HG03025 (cell line): Measurements from ENCODE around the gene UBXN6.
A peak's percentile ranks its signal among the peaks of the same experiment; 100 is the strongest.

Experiments used
- ATAC-seq: cut with Tn5 transposase; IDR thresholded peaks from one replicate; pipeline ENCODE4 v1.9.1; 2021; ENCODE audit warnings: mild to moderate bottlenecking, moderate library complexity; ENCODE audit not compliant: unreplicated experiment, low FRiP score

UBXN6 gene, protein sequence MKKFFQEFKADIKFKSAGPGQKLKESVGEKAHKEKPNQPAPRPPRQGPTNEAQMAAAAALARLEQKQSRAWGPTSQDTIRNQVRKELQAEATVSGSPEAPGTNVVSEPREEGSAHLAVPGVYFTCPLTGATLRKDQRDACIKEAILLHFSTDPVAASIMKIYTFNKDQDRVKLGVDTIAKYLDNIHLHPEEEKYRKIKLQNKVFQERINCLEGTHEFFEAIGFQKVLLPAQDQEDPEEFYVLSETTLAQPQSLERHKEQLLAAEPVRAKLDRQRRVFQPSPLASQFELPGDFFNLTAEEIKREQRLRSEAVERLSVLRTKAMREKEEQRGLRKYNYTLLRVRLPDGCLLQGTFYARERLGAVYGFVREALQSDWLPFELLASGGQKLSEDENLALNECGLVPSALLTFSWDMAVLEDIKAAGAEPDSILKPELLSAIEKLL

DNA sequence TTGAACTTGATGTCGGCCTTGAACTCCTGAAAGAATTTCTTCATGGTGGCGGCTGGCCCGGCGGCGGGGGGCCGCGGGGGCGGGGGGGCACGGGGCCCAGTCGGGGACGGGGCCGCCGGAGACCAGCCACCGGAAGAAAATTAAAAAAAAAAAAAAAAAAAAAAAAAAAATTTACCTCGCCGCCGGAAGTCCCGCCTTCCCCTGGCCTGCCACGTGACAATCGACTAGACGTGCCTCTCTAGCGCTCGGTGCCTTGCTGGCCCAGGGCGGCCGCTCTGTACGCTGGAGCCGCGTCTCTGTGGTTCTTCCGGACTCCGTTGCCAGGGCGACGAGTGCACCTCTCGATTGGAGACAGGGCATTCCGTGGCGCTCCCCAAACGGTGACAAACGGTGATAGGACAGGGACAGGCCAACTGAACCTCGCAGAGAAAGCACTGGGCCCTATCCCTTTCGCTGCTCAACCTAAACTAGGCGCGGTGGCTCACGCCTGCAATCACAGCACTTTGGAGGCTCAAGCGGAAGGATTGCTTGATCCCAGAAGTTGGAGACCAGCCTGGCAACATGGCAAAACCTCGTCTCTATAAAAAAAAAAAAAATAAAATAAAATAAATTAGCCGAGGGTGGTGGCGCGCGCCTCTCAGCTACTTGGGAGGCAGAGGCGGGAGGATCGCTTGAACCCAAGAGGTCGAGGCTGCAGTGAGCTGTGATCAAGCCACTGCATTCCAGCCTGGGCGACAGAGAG, at the start of gene UBXN6:
Gene UBXN6 (minus strand): TSS at position 141 of the 742 bp plus-strand sequence. CDS start 97 bp downstream, at position 44.
- ATAC-seq = peak; percentile 73

DNA sequence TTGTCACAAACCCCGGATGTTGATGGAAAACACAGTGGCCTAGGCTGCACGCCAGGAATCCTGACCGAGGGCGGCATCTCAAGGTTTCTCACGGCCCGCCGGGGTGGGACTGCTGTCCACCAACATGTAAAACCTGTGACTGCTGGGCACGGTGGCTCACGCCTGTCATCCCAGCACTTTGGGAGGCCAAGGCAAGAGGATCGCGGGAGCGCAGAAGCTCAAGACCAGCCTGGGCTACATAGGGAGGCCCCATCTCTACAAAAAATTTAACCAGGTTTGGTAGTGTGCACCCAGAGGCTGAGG, 49.5 kb upstream of the UBXN6 start:
- ATAC-seq = no peak

DNA sequence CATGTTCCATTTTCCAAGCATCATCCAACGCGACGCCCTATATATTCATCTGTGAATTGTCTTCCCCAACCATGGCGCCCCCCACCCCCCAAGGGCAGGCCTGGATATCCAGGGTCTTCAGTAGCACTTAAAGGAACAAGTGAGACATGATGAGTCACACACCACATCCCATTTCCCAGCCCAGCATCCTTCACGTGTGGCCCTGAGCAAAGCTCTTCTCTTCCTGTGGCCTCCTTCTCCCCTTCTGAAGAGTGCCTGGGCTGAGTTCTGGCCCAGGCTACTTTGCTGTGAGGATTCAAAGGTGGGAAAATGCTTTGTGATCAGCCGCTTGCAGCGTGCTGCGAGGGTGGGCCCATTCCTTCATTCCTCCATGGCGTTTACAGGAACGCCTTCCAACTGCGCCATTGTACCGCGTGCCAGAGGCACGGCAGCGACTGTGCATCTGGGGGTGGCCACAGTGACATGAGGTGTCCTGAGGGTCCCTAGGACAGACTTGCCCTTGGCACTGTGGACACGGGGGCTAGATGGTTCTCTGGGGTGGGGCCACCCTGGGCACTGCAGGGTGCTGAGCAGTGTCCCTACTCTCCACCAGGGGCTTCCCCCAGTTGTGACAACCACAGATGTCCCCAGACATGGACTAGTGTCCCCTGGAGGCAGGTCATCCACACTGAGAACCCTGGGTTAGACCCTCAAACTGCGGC, 49.0 kb upstream of the UBXN6 start:
- ATAC-seq = no peak

DNA sequence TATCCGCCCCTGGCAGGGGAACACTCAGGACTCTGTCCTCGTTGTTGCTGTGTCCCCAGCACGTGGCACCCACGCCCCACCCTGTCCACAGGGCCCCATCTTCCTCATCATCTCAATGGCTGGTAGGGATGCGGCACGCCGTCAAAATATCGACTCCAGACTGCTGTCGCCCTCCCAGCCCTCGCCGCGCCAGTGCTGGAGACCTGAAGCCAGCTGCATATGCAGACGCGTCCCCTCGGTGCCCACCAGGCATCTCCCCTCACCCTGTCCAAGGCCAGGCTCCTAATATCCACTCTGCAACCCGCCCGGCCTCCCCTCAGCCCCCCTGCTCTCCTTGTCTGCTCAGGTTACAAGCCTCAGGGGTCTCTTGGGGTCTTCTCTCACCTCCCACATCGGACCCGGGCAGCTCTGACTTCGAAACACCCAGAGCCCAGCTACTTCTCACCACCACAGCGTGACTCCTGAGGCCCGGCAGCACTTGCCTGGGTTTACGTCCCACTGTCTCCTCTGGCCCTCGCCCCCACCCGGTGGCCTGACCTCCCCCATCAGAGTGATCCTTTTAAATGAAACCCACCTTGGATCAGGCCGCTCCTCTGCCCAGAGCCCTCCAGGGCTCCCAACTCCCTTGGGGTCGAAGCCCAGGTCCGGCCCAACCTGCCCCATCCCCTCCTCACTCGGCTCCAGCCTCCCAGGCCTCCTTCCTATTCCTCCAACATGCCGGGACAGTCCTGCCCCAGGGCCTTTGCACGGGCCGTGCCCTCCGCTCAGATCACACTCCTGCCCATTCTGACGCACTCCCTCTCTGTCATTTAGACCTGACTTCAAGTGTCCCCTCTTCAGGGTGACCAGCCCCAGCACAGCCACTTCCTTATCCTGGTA, 48.2 kb upstream of the UBXN6 start:
- no peak for ATAC-seq

DNA sequence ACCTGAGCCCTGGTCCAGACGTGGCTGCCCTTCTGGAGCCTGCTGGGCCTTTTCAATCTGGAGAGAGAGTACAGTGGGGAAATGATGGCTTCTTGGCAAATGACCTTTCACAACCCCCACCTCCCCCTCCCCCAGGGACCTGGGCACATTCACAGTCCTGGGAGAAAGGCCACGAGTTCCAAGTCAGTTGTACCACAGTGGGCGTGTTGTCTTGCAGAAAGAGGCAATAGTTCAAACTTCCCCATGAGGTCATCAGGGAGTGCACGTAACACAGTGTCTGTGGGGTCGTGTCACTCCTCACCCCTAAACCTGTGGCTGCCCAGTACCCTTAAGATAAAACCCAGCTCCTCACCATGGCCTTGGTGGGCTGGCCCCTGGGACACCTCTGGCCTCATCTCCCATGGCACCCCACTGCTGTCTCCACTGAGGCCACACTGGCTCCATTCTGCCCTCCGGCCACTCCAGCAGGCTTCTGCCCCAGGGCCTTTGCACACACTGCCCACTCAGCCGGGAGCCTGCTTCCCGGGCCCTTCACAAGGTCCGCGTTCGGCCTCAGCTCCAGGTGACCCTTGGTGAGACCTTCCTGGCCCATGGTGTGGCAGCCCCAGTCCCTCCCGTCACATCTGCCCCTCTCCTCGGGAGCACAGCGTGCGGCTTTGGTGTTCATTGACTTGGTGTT, 47.4 kb upstream of the UBXN6 start:
- ATAC-seq = no peak

DNA sequence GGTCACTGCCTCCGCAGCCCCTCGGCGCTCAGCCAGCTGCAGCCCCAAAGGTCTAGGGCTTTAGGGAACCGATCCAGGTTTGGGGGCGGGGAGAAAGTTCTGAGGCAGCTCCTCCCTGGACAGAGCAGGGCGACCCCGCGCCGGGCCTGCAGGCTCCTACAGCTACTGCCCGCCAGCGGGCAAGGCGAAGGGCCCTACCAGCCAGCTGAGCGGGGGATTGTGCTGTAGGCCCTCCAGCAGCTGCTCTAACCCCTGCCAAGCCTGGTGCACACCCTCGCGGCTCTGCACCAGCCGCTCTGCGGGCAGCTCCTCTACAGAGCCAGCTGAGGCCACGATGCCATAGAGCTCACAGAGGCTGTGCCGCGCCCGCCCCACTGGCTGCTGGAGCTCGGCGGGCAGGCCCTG, 46.7 kb upstream of the UBXN6 start:
- no peak for ATAC-seq

DNA sequence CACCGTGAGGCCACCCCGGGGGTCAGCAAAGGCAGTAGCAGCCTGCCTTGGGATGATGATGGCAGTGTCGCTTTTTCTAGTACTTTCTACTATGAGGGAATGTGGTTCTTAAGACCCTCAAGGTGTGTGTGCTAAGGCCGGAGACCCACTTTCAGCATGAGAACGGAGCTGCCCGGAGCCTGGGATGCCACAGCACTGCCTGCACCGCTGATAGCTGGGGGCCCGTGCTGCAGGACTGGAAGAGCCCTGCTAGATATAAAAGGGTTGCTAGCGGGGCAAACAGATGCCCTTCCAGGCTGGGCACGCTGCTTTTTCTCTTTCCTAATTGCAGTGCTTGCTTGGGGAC, 46.2 kb upstream of the UBXN6 start:
- ATAC-seq = no peak

DNA sequence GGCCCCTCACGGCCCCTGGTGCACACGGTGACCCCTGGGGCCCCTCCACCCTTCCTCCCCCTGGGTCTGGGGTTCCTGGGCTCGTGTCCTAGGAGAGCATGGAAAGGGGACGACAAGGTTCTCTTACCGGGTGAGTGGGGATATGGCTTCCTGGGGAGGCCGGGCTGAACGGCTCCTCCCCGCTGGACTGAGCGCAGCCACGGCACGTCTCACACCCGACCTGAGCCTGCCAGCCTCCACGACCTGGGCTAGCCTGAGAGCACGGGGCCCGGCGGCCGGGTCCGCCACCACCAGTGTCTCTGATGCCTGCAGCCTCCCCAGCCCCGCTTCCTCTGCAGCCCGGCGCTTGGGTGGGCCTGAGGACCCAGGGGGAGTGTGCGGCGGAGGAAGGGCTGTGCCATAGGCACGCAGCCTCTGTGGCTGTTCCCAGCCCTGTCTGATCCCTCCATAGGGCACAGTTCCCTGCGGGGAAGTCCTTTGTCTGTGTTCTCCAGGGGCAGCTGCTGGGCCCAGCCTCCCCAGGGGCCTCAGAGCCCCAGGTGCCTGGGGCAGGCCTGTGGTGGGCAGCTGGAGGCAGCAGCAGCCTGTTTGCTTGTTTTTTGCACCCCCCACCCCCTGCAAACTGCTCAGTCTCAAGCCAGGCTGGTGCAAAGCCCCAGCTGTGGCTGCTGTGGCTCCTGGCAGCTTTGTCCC, 45.7 kb upstream of the UBXN6 start:
- no peak for ATAC-seq

DNA sequence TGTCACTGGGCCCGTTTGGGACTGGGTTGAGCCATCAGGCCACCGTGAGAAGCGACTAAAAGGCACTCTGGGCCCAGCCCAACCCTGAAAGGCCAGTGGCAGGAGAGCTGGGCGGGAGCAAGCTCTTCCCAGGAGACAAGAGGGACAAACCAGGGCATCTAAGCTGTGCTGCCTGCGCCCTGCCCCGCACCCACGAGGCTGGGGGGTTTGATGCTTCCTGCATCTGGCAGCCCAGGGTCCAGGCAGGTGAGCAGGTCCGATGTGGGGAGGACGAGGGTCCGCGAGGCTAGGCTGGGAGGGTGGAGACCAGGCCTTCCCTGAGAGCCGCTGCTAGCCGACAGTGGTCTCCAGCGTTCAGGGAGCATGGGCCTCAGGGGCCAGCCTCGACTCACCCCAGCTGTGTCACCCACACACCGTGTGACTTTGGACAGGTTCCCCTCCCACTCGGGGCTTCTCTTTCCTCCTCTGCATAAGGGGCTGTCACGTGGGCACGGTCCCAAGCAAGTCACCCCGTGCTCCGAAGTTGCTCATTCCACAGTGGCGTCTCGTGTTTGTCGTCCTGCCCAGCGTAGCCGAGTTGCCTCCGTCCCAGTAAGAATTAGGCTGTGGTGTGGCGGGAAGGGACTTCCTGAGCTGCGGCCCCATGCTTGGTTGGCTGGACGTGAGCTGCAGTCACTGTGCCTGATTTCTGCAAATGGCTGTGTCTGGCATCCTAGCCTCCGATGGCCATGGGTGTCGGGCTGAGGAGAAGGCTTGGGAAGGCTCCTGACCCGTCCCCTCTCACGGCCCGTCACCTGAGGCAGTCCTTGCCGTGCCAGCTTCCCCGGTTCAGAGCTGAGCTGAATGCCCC, 44.9 kb upstream of the UBXN6 start:
- no peak for ATAC-seq

DNA sequence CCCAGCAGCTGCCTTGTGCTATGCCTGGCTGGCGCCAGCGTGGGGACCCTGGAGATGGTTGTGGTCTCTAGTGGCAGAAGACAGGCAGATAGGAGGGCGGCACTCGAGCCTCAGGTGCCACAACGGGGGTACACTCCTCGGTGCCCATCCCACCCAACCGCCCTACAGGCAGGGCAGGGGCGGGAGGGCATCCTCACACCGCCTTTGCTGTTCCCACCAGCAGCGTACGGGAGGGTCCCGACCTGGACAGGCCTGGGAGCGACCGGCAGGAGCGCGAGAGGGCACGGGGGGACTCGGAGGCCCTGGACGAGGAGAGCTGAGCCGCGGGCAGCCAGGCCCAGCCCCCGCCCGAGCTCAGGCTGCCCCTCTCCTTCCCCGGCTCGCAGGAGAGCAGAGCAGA, 44.1 kb upstream of the UBXN6 start:
- ATAC-seq = no peak

DNA sequence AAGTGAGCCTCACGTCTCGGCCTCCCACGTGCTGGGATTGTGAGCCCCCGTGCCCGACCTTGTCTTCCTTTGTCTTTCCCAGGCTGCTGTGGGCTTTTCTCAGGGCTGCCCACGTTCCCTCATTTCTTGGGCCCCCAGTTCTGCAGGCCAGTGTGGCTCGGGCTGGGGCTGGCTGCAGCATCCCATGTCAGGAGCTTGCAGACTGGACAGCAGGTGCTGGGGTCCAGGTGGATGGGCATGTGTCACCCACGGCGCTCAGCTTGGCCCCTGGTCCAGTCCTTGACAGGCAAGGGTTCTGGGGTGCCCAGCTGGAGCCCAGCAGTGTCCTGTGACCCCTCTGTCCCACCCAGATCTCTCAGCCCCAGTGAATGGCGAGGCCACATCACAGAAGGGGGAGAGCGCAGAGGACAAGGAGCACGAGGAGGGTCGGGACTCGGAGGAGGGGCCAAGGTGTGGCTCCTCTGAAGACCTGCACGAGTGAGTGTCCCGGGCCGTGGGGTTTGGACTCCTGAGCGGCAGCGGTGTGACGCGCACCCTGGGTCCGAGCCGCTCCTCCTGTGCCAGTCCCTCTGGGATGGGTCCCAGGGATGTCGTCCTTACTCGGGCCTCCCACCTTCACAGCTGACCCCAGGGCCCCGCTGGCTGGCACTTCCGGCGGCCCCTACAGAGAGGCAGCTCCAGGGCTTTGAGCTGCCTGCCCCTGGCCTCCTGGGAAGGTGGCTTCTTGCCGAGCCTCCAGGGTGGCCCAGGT, 43.4 kb upstream of the UBXN6 start:
- ATAC-seq = no peak

DNA sequence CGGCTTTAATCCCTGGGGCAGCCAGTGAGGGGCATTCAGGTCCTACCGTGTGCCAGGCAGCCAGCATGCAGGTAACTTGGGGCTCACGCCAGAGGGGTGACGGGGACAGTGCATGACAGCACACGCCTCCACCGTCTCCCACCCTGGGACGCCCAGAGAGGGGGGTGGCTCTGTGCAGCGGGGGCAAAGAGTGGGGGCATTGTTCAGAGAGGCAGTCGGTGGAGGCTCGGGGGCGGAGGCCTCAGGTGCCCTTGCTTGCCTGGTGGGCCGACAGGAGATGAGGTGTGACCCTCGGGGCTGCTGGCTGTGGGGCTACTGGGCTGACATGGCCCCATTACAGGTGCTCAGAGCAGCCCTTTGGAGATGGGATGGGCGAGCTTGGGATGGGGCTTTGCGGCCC, 42.3 kb upstream of the UBXN6 start:
- ATAC-seq = no peak

DNA sequence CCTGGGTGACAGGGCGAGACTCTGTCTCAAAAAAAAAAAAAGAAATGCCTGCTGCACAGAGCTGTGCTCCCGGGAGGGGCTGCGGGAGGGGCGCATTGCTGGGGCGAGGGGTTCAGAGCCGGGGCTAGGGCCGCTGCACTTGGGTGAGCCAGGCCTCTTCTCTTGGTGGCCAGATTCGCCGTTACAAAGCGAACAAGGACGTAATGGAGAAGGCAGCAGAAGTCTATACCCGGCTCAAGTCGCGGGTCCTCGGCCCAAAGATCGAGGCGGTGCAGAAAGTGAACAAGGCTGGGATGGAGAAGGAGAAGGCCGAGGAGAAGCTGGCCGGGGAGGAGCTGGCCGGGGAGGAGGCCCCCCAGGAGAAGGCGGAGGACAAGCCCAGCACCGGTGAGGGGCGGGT, 41.7 kb upstream of the UBXN6 start:
- ATAC-seq = no peak

DNA sequence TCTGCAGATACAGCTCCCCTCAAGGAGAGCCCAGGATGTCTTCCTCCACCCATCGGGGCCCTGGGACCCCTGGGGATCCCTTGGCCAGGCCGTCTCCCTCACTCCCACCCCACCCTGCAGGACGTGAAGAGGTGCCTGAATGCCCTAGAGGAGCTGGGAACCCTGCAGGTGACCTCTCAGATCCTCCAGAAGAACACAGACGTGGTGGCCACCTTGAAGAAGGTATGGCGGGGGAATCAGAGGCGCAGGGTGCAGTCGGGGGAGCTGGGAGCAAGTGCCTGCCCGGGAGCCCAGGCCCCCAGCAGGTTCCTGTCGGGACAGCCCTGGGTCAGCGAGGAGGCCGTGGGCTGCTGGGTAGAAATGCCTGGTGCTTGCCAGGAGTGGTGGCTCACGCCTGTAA, 41.1 kb upstream of the UBXN6 start:
- no peak for ATAC-seq

DNA sequence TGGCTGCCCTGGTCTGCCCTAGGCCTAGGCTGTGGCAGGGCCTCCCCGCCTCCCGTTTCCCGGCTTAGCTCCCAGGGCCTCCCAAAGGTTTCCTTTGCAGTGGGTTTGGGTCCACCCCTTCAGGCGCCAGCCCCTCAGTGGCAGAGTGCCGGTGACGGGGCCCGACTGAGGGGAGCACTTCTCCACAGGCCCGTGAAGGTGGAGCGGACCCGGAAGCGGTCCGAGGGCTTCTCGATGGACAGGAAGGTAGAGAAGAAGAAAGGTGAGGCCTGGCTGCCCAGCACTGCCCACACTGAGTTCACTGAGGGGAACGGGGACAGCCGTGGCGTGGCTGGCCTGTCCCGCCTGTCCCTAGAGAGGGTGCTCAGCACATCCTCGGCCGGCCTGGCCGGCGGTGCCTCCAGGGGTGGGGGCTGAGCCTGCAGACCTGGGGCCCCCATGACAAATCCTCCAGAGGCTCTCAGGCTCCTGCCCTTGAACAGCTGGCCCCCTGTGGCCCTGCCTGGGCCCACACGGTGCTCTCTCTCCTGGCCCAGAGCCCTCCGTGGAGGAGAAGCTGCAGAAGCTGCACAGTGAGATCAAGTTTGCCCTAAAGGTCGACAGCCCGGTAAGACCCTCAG, 40.3 kb upstream of the UBXN6 start:
- ATAC-seq = no peak

DNA sequence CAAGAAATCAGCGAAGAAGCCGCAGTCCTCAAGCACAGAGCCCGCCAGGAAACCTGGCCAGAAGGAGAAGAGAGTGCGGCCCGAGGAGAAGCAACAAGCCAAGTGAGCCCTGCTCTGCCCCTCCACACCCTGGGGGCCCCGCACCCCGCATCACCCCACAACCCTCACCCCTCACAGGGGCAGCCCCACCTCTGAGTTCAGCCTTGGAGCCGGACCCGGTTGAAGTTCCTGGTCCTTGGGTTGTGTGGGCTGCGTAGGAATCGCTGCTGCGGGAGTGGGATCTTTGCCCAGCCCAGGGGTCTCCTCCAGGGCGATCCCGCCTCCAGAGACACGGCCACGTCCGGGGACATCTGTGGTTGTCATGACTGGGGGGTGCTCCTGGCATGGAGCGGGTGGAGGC, 38.7 kb upstream of the UBXN6 start:
- no peak for ATAC-seq

DNA sequence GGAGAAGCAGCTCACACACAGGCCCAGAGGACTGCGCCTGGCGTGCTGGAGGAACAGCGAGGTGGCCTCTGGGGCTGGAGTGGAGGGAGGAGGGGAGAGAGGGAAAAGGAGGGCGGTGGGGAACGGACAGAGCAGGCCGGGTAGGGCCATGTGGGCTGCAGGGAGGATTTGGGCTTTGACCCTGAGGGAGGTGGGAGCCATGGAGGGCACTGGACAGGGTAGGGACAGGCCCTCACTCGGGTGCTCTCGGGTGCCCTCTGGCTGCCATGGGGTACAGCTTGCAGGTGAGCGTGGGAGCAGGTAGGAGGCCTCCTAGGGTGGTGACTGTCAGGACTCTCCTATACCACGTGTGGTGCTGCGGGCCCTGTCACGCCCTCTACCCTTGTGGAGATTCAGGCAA, 37.9 kb upstream of the UBXN6 start:
- no peak for ATAC-seq

DNA sequence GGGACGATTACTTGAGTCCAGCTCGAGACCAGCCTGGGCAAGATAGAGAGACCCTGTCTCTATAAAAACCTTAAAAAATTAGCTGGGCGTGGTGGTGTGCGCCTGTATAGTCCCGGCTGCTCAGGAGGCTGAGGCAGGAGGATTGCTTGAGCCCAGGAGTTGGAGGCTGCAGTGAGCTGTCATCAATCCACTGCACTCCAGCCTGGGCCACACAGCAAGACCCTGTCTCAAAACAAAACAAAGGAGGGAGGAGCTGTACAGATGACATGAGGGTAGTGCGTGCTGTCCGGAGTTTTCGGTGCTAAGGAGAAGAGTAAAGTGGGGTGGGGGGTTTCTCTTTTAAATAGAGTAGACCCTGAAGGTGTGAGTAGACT, 37.1 kb upstream of the UBXN6 start:
- ATAC-seq = no peak
